H1 (cell line): ENCODE measurements around the gene DEFB114. TPM values are rescaled to one million over a fixed set of nuclear protein-coding genes. Genes with fewer than 3 reads are reported as not detected.

Experiments
- CTCF ChIA-PET: fragments of 300-600 bp; sonication (Branson Sonifier 250); formaldehyde crosslinking; loops from one replicate; lab custom pipeline; 2021; ENCODE audit not compliant: partially characterized antibody; lab: Charles Lee
- POLR2A ChIA-PET: fragments of 300-600 bp; sonication (Branson Sonifier 250); formaldehyde crosslinking; loops from one replicate; lab custom pipeline; 2021; ENCODE audit warnings: inconsistent platforms; ENCODE audit not compliant: partially characterized antibody; lab: Charles Lee
- DNase-seq, 2 experiments: peaks; one replicate each; pipeline versions ENCODE4 v3.0.0 to v3.0.0-alpha.2; 2010 to 2022; ENCODE audit warnings: low spot score in 2 of 2, low read depth in 1 of 2, mixed read lengths in 1 of 2
- FAIRE-seq: peaks from 2 replicates; lab custom pipeline; 2011; peaks lifted over from hg19 to GRCh38; lab: Jason Lieb, UNC
- H2AFZ ChIP-seq: 2 replicates; pipeline ENCODE4 v1.8.1; 2012; ENCODE audit warnings: low read length, inconsistent platforms
- H2AK5ac ChIP-seq: 2 replicates; pipeline ENCODE4 v1.6.1; 2013; ENCODE audit warnings: low read depth, low read length
- H2BK120ac ChIP-seq: replicated peaks from 2 replicates; pipeline ENCODE3; 2013; ENCODE audit warnings: low read depth, low read length, inconsistent platforms
- H2BK12ac ChIP-seq: 2 replicates; pipeline ENCODE4 v1.6.1; 2013; ENCODE audit warnings: low read depth, low read length
- H2BK15ac ChIP-seq: 2 replicates; pipeline ENCODE4 v1.6.1; 2013; ENCODE audit warnings: low read length
- H2BK20ac ChIP-seq: 2 replicates; pipeline ENCODE4 v1.6.1; 2013; ENCODE audit warnings: low read length
- H2BK5ac ChIP-seq: 2 replicates; pipeline ENCODE4 v1.6.1; 2013; ENCODE audit warnings: low read depth, low read length
- H3K14ac ChIP-seq: 2 replicates; pipeline ENCODE4 v1.6.1; 2013; ENCODE audit warnings: inconsistent platforms; ENCODE audit not compliant: insufficient read length
- H3K18ac ChIP-seq: 2 replicates; pipeline ENCODE4 v1.6.1; 2013; ENCODE audit warnings: low read length; ENCODE audit errors: extremely low read depth
- H3K23ac ChIP-seq: 2 replicates; pipeline ENCODE4 v1.6.1; 2013; ENCODE audit warnings: inconsistent platforms; ENCODE audit not compliant: insufficient read length
- H3K23me2 ChIP-seq: 2 replicates; pipeline ENCODE4 v1.6.1; 2013; ENCODE audit warnings: low read depth, low read length
- H3K27ac ChIP-seq: 2 replicates; pipeline ENCODE4 v1.6.1; 2011; ENCODE audit warnings: low read depth, low read length, inconsistent platforms
- H3K27me3 ChIP-seq, 4 experiments: replicated peaks in 1 of 4; 1 replicate in 1 of 4; 2 replicates in 3 of 4; pipeline versions ENCODE4 v1.6.1 to v1.8.1; 2011 to 2013; ENCODE audit warnings: low read length in 3 of 4, mild to moderate bottlenecking in 3 of 4, inconsistent platforms in 2 of 4, mixed read lengths in 2 of 4, moderate library complexity in 1 of 4; ENCODE audit not compliant: control insufficient read depth in 3 of 4, insufficient read depth in 3 of 4; ENCODE audit errors: extremely low read depth in 1 of 4
- H3K36me3 ChIP-seq, 4 experiments: 2 replicates each; pipeline versions ENCODE4 v1.6.1 to v1.8.1; 2011 to 2013; ENCODE audit warnings: mild to moderate bottlenecking in 4 of 4, low read length in 3 of 4, moderate library complexity in 2 of 4, control low read depth in 1 of 4, inconsistent platforms in 1 of 4; ENCODE audit not compliant: insufficient read depth in 4 of 4, control insufficient read depth in 2 of 4
- H3K4ac ChIP-seq: replicated peaks from 2 replicates; pipeline ENCODE3; 2013; ENCODE audit warnings: low read length, low read depth, mixed read lengths, inconsistent platforms; ENCODE audit not compliant: insufficient read length
- H3K4me1 ChIP-seq, 4 experiments: replicated peaks in 1 of 4; 1 replicate in 1 of 4; 2 replicates in 3 of 4; pipeline versions ENCODE4 v1.6.1 to v1.8.1; 2011 to 2013; ENCODE audit warnings: low read length in 3 of 4, inconsistent platforms in 2 of 4, mixed read lengths in 1 of 4; ENCODE audit not compliant: insufficient read depth in 4 of 4, control insufficient read depth in 3 of 4
- H3K4me2 ChIP-seq, 2 experiments: 2 replicates each; pipeline versions ENCODE4 v1.6.1 to v1.8.1; 2011 to 2013; ENCODE audit warnings: low read depth in 2 of 2, low read length in 2 of 2, control low read depth in 1 of 2, inconsistent platforms in 1 of 2, mild to moderate bottlenecking in 1 of 2; ENCODE audit not compliant: insufficient read depth in 1 of 2
- H3K4me3 ChIP-seq, 4 experiments: fragments of 200-600, 300-600 bp in 1 of 4; sonication (generic), shearing (Covaris generic), sonication (Bioruptor Twin) in 1 of 4; 2 replicates each; pipeline versions ENCODE4 v1.5.1 to v1.8.1; 2011 to 2016; ENCODE audit warnings: low read length in 4 of 4, low read depth in 3 of 4, control low read depth in 2 of 4, inconsistent platforms in 2 of 4, mild to moderate bottlenecking in 2 of 4, mixed read lengths in 1 of 4, moderate library complexity in 1 of 4; ENCODE audit not compliant: insufficient read depth in 2 of 4; ENCODE audit errors: extremely low read depth in 1 of 4
- H3K56ac ChIP-seq: replicated peaks from 2 replicates; pipeline ENCODE3; 2013; ENCODE audit warnings: low read depth, mild to moderate bottlenecking, mixed read lengths, low read length, inconsistent platforms; ENCODE audit not compliant: insufficient read length
- H3K79me1 ChIP-seq: 2 replicates; pipeline ENCODE4 v1.6.1; 2013; ENCODE audit warnings: low read depth, low read length, control low read depth
- H3K79me2 ChIP-seq, 2 experiments: 2 replicates each; pipeline versions ENCODE4 v1.6.1 to v1.8.1; 2012 to 2013; ENCODE audit warnings: low read length in 2 of 2, mild to moderate bottlenecking in 2 of 2, inconsistent platforms in 1 of 2; ENCODE audit not compliant: insufficient read depth in 2 of 2, control insufficient read depth in 1 of 2
- H3K9ac ChIP-seq, 4 experiments: replicated peaks in 1 of 4; 1 replicate in 1 of 4; 2 replicates in 3 of 4; pipeline versions ENCODE4 v1.6.1 to v1.8.1; 2011 to 2013; ENCODE audit warnings: low read depth in 3 of 4, low read length in 3 of 4, control low read depth in 2 of 4, mild to moderate bottlenecking in 2 of 4, moderate library complexity in 2 of 4, inconsistent platforms in 1 of 4; ENCODE audit errors: extremely low read depth in 1 of 4
- H3K9me3 ChIP-seq, 2 experiments: 2 replicates each; pipeline versions ENCODE4 v1.6.1 to v1.8.1; 2012 to 2013; ENCODE audit warnings: mild to moderate bottlenecking in 2 of 2, moderate library complexity in 2 of 2, control low read depth in 1 of 2, inconsistent platforms in 1 of 2, low read depth in 1 of 2, low read length in 1 of 2, mixed read lengths in 1 of 2; ENCODE audit not compliant: insufficient read depth in 2 of 2
- H4K20me1 ChIP-seq, 2 experiments: replicated peaks in 1 of 2; 2 replicates each; pipeline versions ENCODE3 to v1.8.1; 2011 to 2013; ENCODE audit warnings: inconsistent platforms in 2 of 2, low read length in 2 of 2, mild to moderate bottlenecking in 1 of 2; ENCODE audit not compliant: insufficient read depth in 2 of 2, control insufficient read depth in 1 of 2
- H4K5ac ChIP-seq: 2 replicates; pipeline ENCODE4 v1.6.1; 2013; ENCODE audit warnings: low read length, low read depth, mixed read lengths, inconsistent platforms; ENCODE audit not compliant: insufficient read length
- H4K8ac ChIP-seq: 2 replicates; pipeline ENCODE4 v1.8.0; 2013; ENCODE audit warnings: mild to moderate bottlenecking, moderate library complexity, low read length, inconsistent platforms; ENCODE audit not compliant: insufficient read depth; ENCODE audit errors: extremely low read depth
- H4K91ac ChIP-seq: replicated peaks from 2 replicates; pipeline ENCODE3; 2013; ENCODE audit warnings: low read length, mixed read lengths, inconsistent platforms; ENCODE audit not compliant: insufficient read length
- RAD21 ChIP-seq, 2 experiments: IDR thresholded peaks in 1 of 2; conservative IDR thresholded peaks in 1 of 2; 2 replicates each; pipeline ENCODE4 v1.6.1; 2011; ENCODE audit warnings: low read depth in 2 of 2, low read length in 2 of 2, improper control_type of control experiment in 1 of 2, inconsistent platforms in 1 of 2, mild to moderate bottlenecking in 1 of 2, moderate library complexity in 1 of 2
- SIRT6 ChIP-seq: IDR thresholded peaks from one replicate; pipeline ENCODE4 v1.7.1; 2012; ENCODE audit warnings: low read length, inconsistent platforms
- WGBS, 2 experiments: shearing (Covaris generic) in 1 of 2; methylation state at CpG; one replicate each; pipeline versions ENCODE4 v1.1.6 to v1.1.7; 2013 to 2015; ENCODE audit warnings: low lambda C conversion rate in 2 of 2, mixed read lengths in 2 of 2, inconsistent platforms in 1 of 2, low coverage in 1 of 2, missing lambda C conversion rate in 1 of 2; ENCODE audit not compliant: insufficient replicate concordance in 2 of 2, insufficient coverage in 1 of 2, insufficient read length in 1 of 2; ENCODE audit errors: extremely low coverage in 1 of 2, missing lambda C conversion rate in 1 of 2; 5-methylcytosine and 5-hydroxymethylcytosine counted together
- polyA plus RNA-seq, 7 experiments: library from polyadenylated mRNA; depleted of rRNA in 3 of 7; stranded (reverse) in 5 of 7; unstranded in 2 of 7; fragments of >200 nt in 5 of 7; fragments of 200-250 nt in 2 of 7; gene quantifications; 1 replicate in 5 of 7; 2 replicates in 1 of 7; 4 replicates in 1 of 7; pipeline versions ENCODE4 v1.2.1 to v1.2.3, GENCODE V29; 2011 to 2013; ENCODE audit warnings: missing spikeins in 2 of 7, mixed read lengths in 2 of 7
- total RNA-seq: library from RNA; stranded (reverse); fragmentation: NEBNext Ultra II Directional; extraction: Animal tissue kit (Norgen Biotek cat#: 25700); gene quantifications from 2 replicates; pipeline ENCODE4 v1.2.1, GENCODE V29; 2021

The DEFB114 gene
- total and polyA plus RNA-seq, 2 of the 8 experiments (the other 6 are each of a cell fraction or from before 2014, with no cell fraction given) = not detected

DNA sequence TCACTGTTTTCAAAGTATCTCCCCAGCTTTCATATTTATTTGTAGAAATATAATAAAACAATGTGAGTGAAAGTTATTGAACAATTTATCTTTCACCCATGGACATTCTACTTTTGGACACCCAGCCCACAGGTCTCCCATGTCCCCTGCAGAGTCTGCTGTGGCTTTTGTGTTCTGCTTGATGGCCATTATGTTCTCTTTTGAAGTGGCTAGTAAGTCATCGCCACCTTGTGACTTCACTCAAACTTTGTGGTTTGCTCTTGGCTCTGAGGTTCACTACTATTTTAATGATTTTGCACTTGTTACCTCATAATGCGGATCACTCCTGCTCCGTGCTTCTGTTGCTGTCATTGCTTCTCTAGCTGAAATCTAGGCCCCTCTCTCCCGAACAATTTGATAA lies 15.6 kb upstream of the DEFB114 start:
- no peak overlapping the region for H4K5ac ChIP-seq
- 86% methylated on average over 4 of the region's 4 CpGs; no CpG with 5 or more reads in 1 of the 2 experiments for WGBS, 2 experiments
- no peak overlapping the region for H2AFZ ChIP-seq
- no peak overlapping the region for H3K9ac ChIP-seq
- no peaks in the 10 kb centered on the region for H3K27me3 ChIP-seq
- H4K8ac ChIP-seq = no peak overlapping the region
- no peaks in the 10 kb centered on the region for H3K79me1 ChIP-seq
- TF ChIP-seq RAD21 (IDR thresholded peaks at IDR 0.05 in 1 of 2, conservative IDR thresholded peaks at IDR 0.05 in 1 of 2; ENCODE audit: low read depth in 2 of 2, low read length in 2 of 2) (peak in 1 of 2 experiments; percentile 8; a peak in 2 of 4 replicates), SIRT6 (no peak)
- no peak overlapping the region for H3K23ac ChIP-seq
- H2BK12ac ChIP-seq = no peak overlapping the region
- H3K4me2 ChIP-seq = no peak overlapping the region
- no peak overlapping the region for H3K4me3 ChIP-seq
- no peaks in the 10 kb centered on the region for H3K9me3 ChIP-seq
- H3K18ac ChIP-seq = no peak overlapping the region
- no peaks in the 10 kb centered on the region for H3K36me3 ChIP-seq
- H3K14ac ChIP-seq = no peak overlapping the region
- no peak overlapping the region for H2AK5ac ChIP-seq
- FAIRE-seq (no peak), DNase-seq (no peak)
- H3K4ac ChIP-seq = no peak overlapping the region
- H3K23me2 ChIP-seq = no peaks in the 10 kb centered on the region
- H3K79me2 ChIP-seq = no peaks in the 10 kb centered on the region
- H2BK15ac ChIP-seq = no peak overlapping the region
- H2BK120ac ChIP-seq = no peak overlapping the region
- H2BK20ac ChIP-seq = no peak overlapping the region
- ChIA-PET CTCF (interaction anchor here (1.1 to 1.3 kb wide), 2 partner anchors 11 to 52 kb away, joined by 3 read pairs; no protein-coding TSS in a partner anchor), POLR2A (no interaction called here)
- no peak overlapping the region for H2BK5ac ChIP-seq
- no peaks in the 10 kb centered on the region for H4K20me1 ChIP-seq
- no peak overlapping the region for H3K56ac ChIP-seq
- H4K91ac ChIP-seq = no peak overlapping the region
- H3K4me1 ChIP-seq = no peaks in the 10 kb centered on the region; a peak in 2 of 7 replicates
- H3K27ac ChIP-seq = no peak overlapping the region
